ENCODE data around the gene RAD51D. TPM values are rescaled to one million over a fixed set of nuclear protein-coding genes. Genes with fewer than 3 reads are reported as not detected.

RAD51D gene
- total and polyA plus RNA-seq, 8 donors, result 4.3 to 9.4 (median 5.3) TPM

- Histone ChIP-seq H3K36me3 (no peaks in the 10 kb centered on the region), H3K4me3 (no peak overlapping the region), H3K9me3 (no peaks in the 10 kb centered on the region), H3K27ac (peak overlapping the region in 1 of 4 donors; percentile 31), H3K4me1 (peaks cover 8 to 36% (median 34%) of the 10 kb centered on the region in 3 donors), H3K27me3 (no peaks in the 10 kb centered on the region)
- peak in 2 of 4 donors; percentile 28 to 54 for ATAC-seq
- intact Hi-C loops (cut with DNase I), result no loop called here
- no peak for FAIRE-seq
- 7 to 14% methylated on average over 2 of the region's 2 CpGs for WGBS, 2 donors
- TF ChIP-seq CTCF (IDR thresholded peaks at IDR 0.05), result no peak
- no peak for DNase-seq
These were observed 50.3 kb downstream of the RAD51D start for GRCh38 chr17:35069311-35069710.

GRCh38 chr17:35068249-35068648 is 51.4 kb downstream of the RAD51D start:
- DNase-seq, result no peak
- Histone ChIP-seq H3K4me3 (no peak overlapping the region), H3K4me1 (peaks cover 12 to 38% (median 30%) of the 10 kb centered on the region in 3 donors), H3K27ac (no peak overlapping the region), H3K9me3 (no peaks in the 10 kb centered on the region), H3K27me3 (no peaks in the 10 kb centered on the region), H3K36me3 (no peaks in the 10 kb centered on the region)
- intact Hi-C loops (cut with DNase I), result no loop called here
- ATAC-seq, result no peak
- TF ChIP-seq CTCF (IDR thresholded peaks at IDR 0.05), result no peak
- no peak for FAIRE-seq
- WGBS, 2 donors, result 73 to 89% methylated on average over 2 of the region's 2 CpGs

- intact Hi-C loops (cut with DNase I), result no loop called here
- no peaks in the 10 kb centered on the region for H3K36me3 ChIP-seq
These were observed 53.8 kb downstream of the RAD51D start for GRCh38 chr17:35065880-35066279.

GRCh38 chr17:35064516-35065215 is 55.0 kb downstream of the RAD51D start:
- FAIRE-seq (no peak), ATAC-seq (no peak), DNase-seq (no peak)
- 40 to 56% methylated on average over 3 of the region's 3 CpGs for WGBS, 2 donors
- H3K36me3 ChIP-seq, result no peaks in the 10 kb centered on the region
- H3K9me3 ChIP-seq, result no peaks in the 10 kb centered on the region
- no peak for TF ChIP-seq CTCF (IDR thresholded peaks at IDR 0.05)
- H3K4me3 ChIP-seq, result no peak overlapping the region
- intact Hi-C loops (cut with DNase I), result no loop called here
- peaks cover 16 to 39% (median 30%) of the 10 kb centered on the region in 3 donors for H3K4me1 ChIP-seq
- peak overlapping the region; percentile 12 to 91 (median 77) for H3K27ac ChIP-seq
- H3K27me3 ChIP-seq, result no peaks in the 10 kb centered on the region

More at GRCh38 chr17:35065880-35066279, 53.8 kb downstream of the RAD51D start:
- 96% methylated on average over 4 of the region's 4 CpGs for WGBS, 2 donors
- FAIRE-seq, result no peak
- no peak for DNase-seq
- ATAC-seq, result no peak
- TF ChIP-seq CTCF (IDR thresholded peaks at IDR 0.05), result no peak
- Histone ChIP-seq H3K4me1 (peaks cover 16 to 43% (median 30%) of the 10 kb centered on the region in 3 donors), H3K4me3 (no peak overlapping the region), H3K9me3 (no peaks in the 10 kb centered on the region), H3K27me3 (no peaks in the 10 kb centered on the region), H3K27ac (no peak overlapping the region)

Measured in pancreas (tissue), 10 donors.